ENCODE measurements around the gene RAB3A. TPM values are rescaled to one million over a fixed set of nuclear protein-coding genes. Genes with fewer than 3 reads are reported as not detected.

The RAB3A gene
- total RNA-seq, 1 experiment from 2014 or later = 6.1 TPM

DNA sequence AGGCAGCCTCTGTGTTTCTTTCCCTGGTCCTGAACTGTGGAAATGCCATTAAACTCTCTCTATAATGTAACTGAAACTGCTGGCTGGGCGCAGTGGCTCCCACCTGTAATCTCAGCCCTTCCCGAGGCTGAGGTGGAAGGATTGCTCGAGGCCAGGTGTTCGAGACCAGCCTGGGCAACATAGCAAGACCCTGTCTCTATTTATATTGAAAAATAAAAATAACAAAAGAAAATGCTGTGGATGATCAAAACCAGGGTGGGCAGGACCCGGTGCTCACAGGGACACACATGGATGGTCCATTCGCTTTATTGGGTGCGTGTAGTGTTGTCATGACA, 7.4 kb downstream of the RAB3A start:
- peaks cover 25% of the 10 kb centered on the region for H3K36me3 ChIP-seq (replicated peaks; ENCODE audit: control insufficient read depth, insufficient read depth, low read length)
- no peak for DNase-seq
- H3K4me3 ChIP-seq (ENCODE audit: insufficient read depth, low read depth, low read length) = no peak overlapping the region
- no peaks in the 10 kb centered on the region for H3K27me3 ChIP-seq (ENCODE audit: control insufficient read depth, insufficient read depth, low read length)

DNA sequence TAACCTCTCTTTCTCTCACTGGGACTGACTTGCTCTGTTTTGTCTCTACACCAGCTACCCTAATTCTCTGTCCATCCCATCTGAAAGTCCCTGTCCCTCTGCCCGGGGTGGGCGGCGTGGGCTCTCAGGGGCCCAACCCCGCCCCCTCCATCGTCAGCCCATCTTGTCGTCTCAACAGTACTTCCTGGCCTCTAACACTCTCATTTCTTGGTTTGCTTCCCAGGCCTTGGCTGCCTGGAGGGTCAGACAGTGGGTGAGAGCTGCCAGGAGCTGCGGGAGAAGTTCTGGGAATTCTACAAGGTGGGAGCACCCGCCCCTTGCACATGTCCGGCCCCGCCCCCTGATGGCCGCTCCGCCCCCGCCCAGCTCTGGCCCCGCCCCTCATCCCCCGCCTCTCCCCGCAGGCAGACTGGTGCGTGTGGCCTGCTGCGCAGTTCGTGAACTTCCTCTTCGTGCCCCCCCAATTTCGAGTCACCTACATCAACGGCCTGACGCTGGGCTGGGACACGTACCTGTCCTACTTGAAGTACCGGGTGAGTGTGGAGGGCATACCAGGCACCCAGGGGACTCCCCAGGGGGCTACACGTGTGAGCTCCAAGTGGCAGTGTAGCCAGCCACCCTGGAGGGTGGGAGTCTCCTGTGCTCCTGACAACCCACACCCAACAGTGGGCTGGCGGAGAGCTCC, 9.1 kb downstream of the RAB3A start:
- DNase-seq = peak; percentile 96
- Histone ChIP-seq H3K27me3 (ENCODE audit: control insufficient read depth, insufficient read depth, low read length) (no peaks in the 10 kb centered on the region), H3K36me3 (replicated peaks; ENCODE audit: control insufficient read depth, insufficient read depth, low read length) (peaks cover 21% of the 10 kb centered on the region), H3K4me3 (ENCODE audit: insufficient read depth, low read depth, low read length) (no peak overlapping the region)

DNA sequence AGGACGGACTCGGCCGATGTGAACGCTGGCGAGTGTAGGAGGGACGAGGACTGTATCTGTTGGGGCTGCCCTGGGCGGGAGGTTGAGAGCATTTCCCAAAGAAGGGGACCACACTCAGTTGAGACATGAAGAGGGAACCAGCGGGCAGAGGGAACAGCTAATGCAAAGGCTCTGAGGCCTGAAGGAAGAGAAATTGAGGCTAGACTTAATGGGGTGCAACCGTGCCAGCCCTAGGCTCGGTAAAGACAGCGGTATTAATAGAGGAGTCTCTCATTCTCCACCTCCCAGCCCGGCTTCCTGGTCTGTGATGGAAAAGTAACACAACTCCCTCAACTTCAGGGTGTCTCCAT, 9.7 kb downstream of the RAB3A start:
- peaks cover 21% of the 10 kb centered on the region for H3K36me3 ChIP-seq (replicated peaks; ENCODE audit: control insufficient read depth, insufficient read depth, low read length)
- no peaks in the 10 kb centered on the region for H3K27me3 ChIP-seq (ENCODE audit: control insufficient read depth, insufficient read depth, low read length)
- H3K4me3 ChIP-seq (ENCODE audit: insufficient read depth, low read depth, low read length) = peak overlapping the region; percentile 74
- no peak for DNase-seq

DNA sequence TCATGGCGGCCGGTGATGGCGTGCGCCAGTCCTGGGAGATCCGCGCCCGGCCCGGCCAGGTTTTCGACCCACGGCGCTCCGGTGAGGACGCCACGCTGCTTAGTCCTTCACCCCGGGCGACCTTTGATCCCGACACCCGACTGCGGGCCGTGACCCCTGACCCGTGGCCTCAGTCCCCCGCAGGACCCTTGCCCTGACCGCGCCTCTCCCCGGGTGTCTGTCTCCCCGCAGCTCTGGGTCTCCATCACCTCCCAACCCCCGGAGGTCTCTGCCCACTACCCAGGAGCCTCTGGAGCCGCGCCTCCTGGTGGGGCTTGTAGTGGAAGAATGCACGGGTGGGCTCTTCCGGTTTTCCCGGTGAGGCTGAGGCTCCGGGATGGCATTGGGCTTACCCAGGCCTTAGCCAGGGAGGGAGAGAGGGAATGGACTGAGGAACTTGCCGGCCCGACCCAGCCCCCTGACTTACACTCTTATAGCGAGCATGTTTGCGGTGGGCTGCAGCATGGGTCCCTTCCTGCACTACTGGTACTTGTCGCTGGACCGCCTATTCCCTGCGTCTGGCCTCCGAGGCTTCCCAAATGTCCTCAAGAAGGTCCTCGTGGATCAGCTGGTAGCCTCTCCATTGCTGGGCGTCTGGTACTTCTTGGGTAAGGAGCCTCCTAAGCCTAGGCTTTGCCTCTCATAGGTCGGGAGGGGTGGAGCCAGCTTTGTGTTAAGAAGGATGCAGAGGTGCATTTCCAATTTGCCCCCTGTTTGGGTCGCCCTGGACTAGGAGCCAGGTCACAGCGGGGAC, 10.3 kb downstream of the RAB3A start:
- Histone ChIP-seq H3K36me3 (replicated peaks; ENCODE audit: control insufficient read depth, insufficient read depth, low read length) (peaks cover 19% of the 10 kb centered on the region), H3K27me3 (ENCODE audit: control insufficient read depth, insufficient read depth, low read length) (no peaks in the 10 kb centered on the region), H3K4me3 (ENCODE audit: insufficient read depth, low read depth, low read length) (peak overlapping the region; percentile 74)
- DNase-seq = no peak

DNA sequence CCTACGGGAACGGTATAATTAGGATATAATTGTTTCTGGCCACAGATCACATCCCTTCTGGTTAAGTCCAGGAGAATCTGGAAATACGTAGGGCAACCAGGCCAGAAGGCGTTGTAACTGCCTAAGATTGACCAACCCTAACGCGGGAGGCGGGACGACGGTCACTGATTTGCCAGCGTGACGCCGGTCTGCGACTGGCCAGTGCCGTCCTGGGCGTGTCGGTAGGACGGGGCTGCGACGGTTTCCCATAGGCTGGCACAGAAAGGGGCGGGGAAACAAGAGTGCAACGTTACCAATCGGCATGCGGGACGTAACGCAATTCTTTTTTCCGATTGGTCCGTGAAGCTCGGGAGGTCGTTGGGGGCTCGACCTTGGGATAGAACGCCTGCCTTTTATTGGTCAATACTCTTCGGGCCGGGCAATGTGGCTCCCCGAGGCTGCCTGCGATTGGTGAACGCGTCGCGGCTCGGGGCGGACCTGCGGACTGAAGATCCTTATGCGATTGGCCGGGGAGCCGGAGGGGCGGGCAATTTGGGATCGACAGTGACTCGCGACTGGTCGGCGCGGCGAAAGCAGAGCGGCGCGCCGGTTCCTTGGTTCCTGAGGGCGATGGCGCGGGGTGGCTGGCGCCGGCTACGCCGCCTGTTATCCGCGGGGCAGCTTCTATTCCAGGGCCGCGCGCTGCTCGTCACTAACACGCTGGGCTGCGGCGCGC, 11.0 kb downstream of the RAB3A start, which contains the start of gene MPV17L2:
Gene MPV17L2, plus strand, starts transcription at position 546 of the 715 bp plus-strand sequence. Its CDS starts 64 bp downstream, at position 610.
- H3K4me3 ChIP-seq (ENCODE audit: insufficient read depth, low read depth, low read length) = peak within 1 kb of the TSS; percentile 74
- peak; percentile 98 for DNase-seq
- H3K36me3 ChIP-seq (replicated peaks; ENCODE audit: control insufficient read depth, insufficient read depth, low read length) = peaks cover 14% of the 10 kb centered on the region
- H3K27me3 ChIP-seq (ENCODE audit: control insufficient read depth, insufficient read depth, low read length) = no peaks in the 10 kb centered on the region

DNA sequence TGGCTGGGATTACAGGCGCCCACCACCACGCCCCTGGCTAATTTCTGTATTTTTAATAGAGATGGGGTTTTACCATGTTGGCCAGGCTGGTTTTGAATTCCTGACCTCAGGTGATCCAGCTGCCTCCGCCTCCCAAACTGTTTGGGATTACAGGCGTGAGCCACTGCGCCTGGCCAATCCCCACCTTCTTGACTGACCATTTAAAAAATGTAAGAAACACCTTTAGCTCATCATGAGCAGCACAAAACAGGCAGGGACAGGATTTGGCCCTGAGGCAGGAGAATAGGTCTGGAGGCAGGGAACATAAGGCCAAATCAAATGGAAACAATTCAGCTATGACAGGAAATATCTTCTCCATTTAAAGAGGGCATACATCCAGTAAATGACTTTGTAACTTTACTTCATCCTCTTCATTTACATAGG, 12.2 kb downstream of the RAB3A start:
- no peaks in the 10 kb centered on the region for H3K27me3 ChIP-seq (ENCODE audit: control insufficient read depth, insufficient read depth, low read length)
- H3K4me3 ChIP-seq (ENCODE audit: insufficient read depth, low read depth, low read length) = no peak overlapping the region
- H3K36me3 ChIP-seq (replicated peaks; ENCODE audit: control insufficient read depth, insufficient read depth, low read length) = peaks cover 11% of the 10 kb centered on the region
- DNase-seq = no peak

DNA sequence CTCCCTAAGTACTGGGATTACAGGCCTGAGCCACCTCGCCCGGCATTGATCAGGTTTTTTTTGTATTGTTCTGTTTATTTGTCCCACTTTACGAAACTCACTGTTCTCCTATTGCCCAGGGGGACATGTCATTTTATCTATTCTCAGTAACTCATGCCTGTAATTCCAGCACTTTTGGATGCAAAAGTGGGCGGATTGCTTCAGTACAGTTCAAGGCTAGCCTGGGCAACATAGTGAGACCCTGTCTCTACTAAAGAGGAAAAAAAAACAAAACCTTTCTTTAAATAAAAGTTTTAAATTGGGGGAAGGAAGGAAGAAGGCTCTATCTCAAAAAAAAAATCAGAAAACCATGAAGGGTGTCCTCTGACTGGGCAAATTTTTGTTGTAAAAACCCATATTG, 13.6 kb downstream of the RAB3A start:
- Histone ChIP-seq H3K36me3 (replicated peaks; ENCODE audit: control insufficient read depth, insufficient read depth, low read length) (peaks cover 3% of the 10 kb centered on the region), H3K27me3 (ENCODE audit: control insufficient read depth, insufficient read depth, low read length) (no peaks in the 10 kb centered on the region), H3K4me3 (ENCODE audit: insufficient read depth, low read depth, low read length) (no peak overlapping the region)
- DNase-seq = no peak

DNA sequence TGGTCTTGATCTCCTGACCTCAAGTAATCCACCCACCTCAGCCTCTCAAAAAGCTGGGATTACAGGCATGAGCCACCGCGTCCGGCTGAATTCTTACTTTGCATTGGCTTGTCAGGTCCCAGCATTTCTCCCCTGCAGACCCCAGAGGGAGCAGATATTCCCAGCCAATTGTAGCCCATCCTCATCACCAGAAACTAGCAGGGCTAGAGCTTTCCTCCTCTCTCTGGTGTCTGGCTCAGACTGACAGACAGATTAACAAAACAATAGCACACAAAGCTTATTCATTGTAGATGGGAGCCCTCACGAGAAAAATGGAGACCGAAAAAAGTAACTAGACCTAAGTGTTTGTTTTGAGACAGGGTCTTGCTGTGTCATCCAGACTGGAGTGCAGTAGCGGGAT, 18.3 kb downstream of the RAB3A start:
- peak; percentile 67 for DNase-seq
- H3K36me3 ChIP-seq (replicated peaks; ENCODE audit: control insufficient read depth, insufficient read depth, low read length) = no peaks in the 10 kb centered on the region
- H3K27me3 ChIP-seq (ENCODE audit: control insufficient read depth, insufficient read depth, low read length) = no peaks in the 10 kb centered on the region
- H3K4me3 ChIP-seq (ENCODE audit: insufficient read depth, low read depth, low read length) = no peak overlapping the region

DNA sequence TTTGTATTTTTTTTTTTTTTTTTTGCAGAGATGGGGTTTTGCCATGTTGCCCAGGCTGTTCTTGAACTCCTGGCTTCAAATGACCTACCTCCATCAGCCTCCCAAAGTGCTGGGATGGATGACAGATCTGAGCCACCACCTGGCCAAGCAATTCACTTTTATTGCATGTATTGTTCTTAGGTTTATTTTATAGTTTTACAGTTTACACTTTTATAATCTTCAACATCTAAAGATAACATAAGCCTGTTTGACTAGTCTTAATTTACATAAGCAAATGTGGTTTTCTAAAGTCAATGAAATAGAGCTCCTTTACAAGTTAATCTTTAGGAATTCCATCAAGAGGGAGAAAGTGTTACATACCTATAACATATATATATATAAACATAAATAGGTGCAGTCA, 20.3 kb downstream of the RAB3A start:
- H3K4me3 ChIP-seq (ENCODE audit: insufficient read depth, low read depth, low read length) = no peak overlapping the region

DNA sequence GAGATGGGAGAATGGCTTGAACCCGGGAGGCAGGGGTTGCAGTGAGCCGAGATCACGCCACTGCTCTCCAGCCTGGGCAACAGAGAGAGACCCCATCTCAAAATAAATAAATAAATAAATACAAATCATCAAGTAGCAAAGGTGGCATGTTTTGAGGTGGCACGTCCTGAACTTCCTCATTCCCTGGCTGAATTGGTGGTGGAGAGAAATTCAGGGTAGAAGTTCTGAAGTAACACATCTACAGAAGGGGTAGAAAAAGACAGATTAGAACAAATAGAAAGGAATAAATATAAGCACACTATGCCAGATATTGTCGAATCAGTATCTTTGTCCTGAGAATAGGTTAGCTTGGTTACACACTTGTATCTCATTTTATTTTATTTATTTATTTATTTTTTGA, 23.9 kb downstream of the RAB3A start:
- no peak for DNase-seq
- Histone ChIP-seq H3K4me3 (ENCODE audit: insufficient read depth, low read depth, low read length) (no peak overlapping the region), H3K27me3 (ENCODE audit: control insufficient read depth, insufficient read depth, low read length) (peaks cover 2% of the 10 kb centered on the region; the same call in 1 of the 2 replicates), H3K36me3 (replicated peaks; ENCODE audit: control insufficient read depth, insufficient read depth, low read length) (no peaks in the 10 kb centered on the region; the same call in 1 of the 2 replicates)

More for the DNA sequence above, 20.3 kb downstream of the RAB3A start:
- no peak for DNase-seq
- Histone ChIP-seq H3K36me3 (replicated peaks; ENCODE audit: control insufficient read depth, insufficient read depth, low read length) (no peaks in the 10 kb centered on the region), H3K27me3 (ENCODE audit: control insufficient read depth, insufficient read depth, low read length) (no peaks in the 10 kb centered on the region)

DNA sequence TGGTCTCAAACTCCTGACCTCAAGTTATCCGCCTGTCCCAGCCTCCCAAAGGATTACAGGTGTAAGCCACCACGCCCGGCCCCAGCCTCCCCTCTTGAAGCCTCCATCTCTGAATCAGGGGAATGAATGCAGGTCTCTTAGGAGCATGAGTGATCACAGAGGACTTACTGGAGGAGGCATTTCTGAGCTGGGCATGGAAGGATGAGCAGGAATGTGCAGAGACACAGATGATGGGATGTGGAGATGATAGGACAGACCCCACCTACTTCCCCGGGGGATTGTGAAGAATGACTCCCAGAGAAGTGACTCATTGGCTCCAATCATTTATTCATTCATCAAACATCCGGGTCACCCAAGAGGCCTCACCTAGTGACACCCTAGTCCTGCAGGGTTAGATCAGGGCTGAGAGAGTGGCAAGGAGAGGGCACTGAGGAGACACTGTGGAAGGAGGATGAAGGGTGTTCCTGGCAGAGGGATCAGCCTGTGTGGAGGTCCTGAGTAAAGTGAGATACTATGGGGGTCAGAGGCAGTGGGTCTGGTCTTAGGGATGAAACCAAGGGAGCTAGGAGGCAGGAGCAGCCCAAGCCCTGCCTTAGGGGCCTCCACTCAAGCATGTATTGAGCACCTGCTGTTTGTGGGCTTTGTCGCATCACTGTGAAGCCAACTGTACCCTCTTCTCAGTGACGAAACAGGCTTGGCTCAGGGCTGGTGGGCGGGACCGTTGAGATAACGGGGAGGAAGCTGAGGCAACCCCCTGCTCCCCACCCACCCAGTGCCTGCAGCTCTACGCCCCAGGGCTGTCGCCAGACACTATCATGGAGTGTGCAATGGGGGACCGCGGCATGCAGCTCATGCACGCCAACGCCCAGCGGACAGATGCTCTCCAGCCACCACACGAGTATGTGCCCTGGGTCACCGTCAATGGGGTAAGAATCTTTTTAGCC, 27.2 kb downstream of the RAB3A start:
- peaks cover 16% of the 10 kb centered on the region for H3K27me3 ChIP-seq (ENCODE audit: control insufficient read depth, insufficient read depth, low read length)
- H3K4me3 ChIP-seq (ENCODE audit: insufficient read depth, low read depth, low read length) = no peak overlapping the region
- DNase-seq = peak; percentile 16
- no peaks in the 10 kb centered on the region; the same call in 1 of the 2 replicates for H3K36me3 ChIP-seq (replicated peaks; ENCODE audit: control insufficient read depth, insufficient read depth, low read length)

DNA sequence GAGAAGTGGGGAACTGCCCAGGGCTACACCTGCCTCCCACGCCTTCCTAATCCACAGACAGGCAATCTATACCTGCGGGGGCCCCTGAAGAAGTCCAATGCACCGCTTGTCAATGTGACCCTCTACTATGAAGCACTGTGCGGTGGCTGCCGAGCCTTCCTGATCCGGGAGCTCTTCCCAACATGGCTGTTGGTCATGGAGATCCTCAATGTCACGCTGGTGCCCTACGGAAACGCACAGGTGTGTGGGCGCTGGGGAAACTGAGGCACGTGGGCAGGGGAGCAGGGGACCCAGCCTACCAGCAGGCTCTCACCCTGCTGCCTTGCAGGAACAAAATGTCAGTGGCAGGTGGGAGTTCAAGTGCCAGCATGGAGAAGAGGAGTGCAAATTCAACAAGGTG, 28.9 kb downstream of the RAB3A start:
- Histone ChIP-seq H3K4me3 (ENCODE audit: insufficient read depth, low read depth, low read length) (no peak overlapping the region), H3K36me3 (replicated peaks; ENCODE audit: control insufficient read depth, insufficient read depth, low read length) (no peaks in the 10 kb centered on the region; the same call in 1 of the 2 replicates), H3K27me3 (ENCODE audit: control insufficient read depth, insufficient read depth, low read length) (peaks cover 16% of the 10 kb centered on the region)
- DNase-seq = peak; percentile 36

DNA sequence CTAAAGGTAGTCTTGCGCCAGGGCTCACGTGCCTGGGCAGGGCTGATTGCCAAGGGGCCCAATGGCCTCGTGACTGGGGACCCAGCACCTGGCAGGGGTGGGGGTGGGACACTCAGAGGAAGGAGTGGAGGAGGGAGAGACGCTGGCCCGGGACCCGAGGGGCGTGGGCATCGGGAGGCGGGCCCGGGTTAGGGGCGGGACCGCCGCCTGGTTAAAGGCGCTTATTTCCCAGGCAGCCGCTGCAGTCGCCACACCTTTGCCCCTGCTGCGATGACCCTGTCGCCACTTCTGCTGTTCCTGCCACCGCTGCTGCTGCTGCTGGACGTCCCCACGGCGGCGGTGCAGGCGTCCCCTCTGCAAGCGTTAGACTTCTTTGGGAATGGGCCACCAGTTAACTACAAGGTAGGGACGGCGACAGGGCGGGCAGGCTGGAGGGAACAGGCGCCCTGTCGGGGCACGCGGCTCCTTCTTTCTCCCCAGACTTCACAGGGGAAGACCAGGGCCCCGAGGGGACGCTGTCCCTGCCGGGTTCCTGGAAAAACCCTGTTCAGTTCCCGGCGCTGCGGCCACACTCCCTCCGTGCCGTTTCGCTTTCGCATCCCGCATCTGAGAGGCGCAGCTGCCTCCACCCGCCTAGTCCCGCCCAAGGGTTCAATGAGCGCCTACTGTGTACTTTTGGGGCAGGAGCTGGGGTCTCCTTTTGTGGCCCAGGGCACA, 30.1 kb downstream of the RAB3A start, which contains the start of gene IFI30:
Gene IFI30, plus strand, starts transcription at position 242 of the 717 bp plus-strand sequence. Its CDS starts 29 bp downstream, at position 271.
- Histone ChIP-seq H3K4me3 (ENCODE audit: insufficient read depth, low read depth, low read length) (peak within 1 kb of the TSS; percentile 64), H3K36me3 (replicated peaks; ENCODE audit: control insufficient read depth, insufficient read depth, low read length) (no peaks in the 10 kb centered on the region; the same call in none of the 2 replicates), H3K27me3 (ENCODE audit: control insufficient read depth, insufficient read depth, low read length) (peaks cover 16% of the 10 kb centered on the region)
- peak; percentile 98 for DNase-seq
